HTERT RPE-1 (cell line): ENCODE results near the gene ARGFX.
"Not testable (repeated sequence)": the region's sequence is repeated elsewhere in the genome, so short reads cannot be mapped to it uniquely, and the experiment has no call there.

Experiments
- in situ Hi-C: fragments of 300-500 bp; cut with MboI; formaldehyde crosslinking; loops from 4 replicates; pipeline ENCODE4 v1.14.3; 2020; ENCODE audit warnings: low sequenced_read_pairs

Gene ARGFX

GRCh38 chr3:121567649-121568048 lies at the start of gene ARGFX:
TSS of gene ARGFX (plus strand) at chr3:121567949. CDS start at chr3:121570714, 2,765 bp downstream.
- in situ Hi-C loops, result no loop called here

- in situ Hi-C loops, result no loop called here
Measured at GRCh38 chr3:121517953-121518655, 49.6 kb upstream of the ARGFX start.

- in situ Hi-C loops, result no loop called here
Measured at GRCh38 chr3:121520510-121520909, 47.2 kb upstream of the ARGFX start.

GRCh38 chr3:121529308-121529707 lies 38.4 kb upstream of the ARGFX start:
- in situ Hi-C loops, result no loop called here

- in situ Hi-C loops, result no loop called here
Measured at GRCh38 chr3:121531269-121531668, 36.5 kb upstream of the ARGFX start.

- in situ Hi-C loops, result no loop called here
Measured at GRCh38 chr3:121542924-121543323, 24.8 kb upstream of the ARGFX start.

GRCh38 chr3:121545049-121545573 lies 22.6 kb upstream of the ARGFX start:
- in situ Hi-C loops, result no loop called here

GRCh38 chr3:121545574-121546455 lies 21.9 kb upstream of the ARGFX start, which contains the start of gene POLQ:
TSS of gene POLQ (minus strand) at chr3:121545988. CDS start at chr3:121545877, 111 bp downstream.
- in situ Hi-C loops, result no loop called here

- in situ Hi-C loops, result no loop called here
Measured at GRCh38 chr3:121552379-121552778, 15.4 kb upstream of the ARGFX start.

- in situ Hi-C loops, result no loop called here
Measured at GRCh38 chr3:121552797-121553196, 15.0 kb upstream of the ARGFX start.

GRCh38 chr3:121557426-121557934 lies 10.3 kb upstream of the ARGFX start:
- in situ Hi-C loops, result no loop called here

GRCh38 chr3:121562148-121562547 lies 5.6 kb upstream of the ARGFX start:
- in situ Hi-C loops, result no loop called here

GRCh38 chr3:121566773-121567172 lies 976 bp upstream of the ARGFX start:
- in situ Hi-C loops, result no loop called here

- in situ Hi-C loops, result no loop called here
Measured at GRCh38 chr3:121574449-121574848, 6.7 kb downstream of the ARGFX start.

- in situ Hi-C loops, result no loop called here
Measured at GRCh38 chr3:121581691-121582090, 13.9 kb downstream of the ARGFX start.

GRCh38 chr3:121584418-121584817 lies 16.7 kb downstream of the ARGFX start:
- in situ Hi-C loops, result no loop called here

- in situ Hi-C loops, result no loop called here
Measured at GRCh38 chr3:121592856-121593702, 25.3 kb downstream of the ARGFX start, which contains the start of gene FBXO40. TSS of gene FBXO40 (plus strand) at chr3:121593379. CDS start at chr3:121620576, 27,197 bp downstream.

- in situ Hi-C loops, result not testable (repeated sequence)
Measured at GRCh38 chr3:121593806-121594205, 26.1 kb downstream of the ARGFX start.

GRCh38 chr3:121594850-121595249 lies 27.1 kb downstream of the ARGFX start:
- in situ Hi-C loops, result no loop called here

- in situ Hi-C loops, result no loop called here
Measured at GRCh38 chr3:121595765-121596406, 28.1 kb downstream of the ARGFX start.
